Diencephalon (tissue), 1 donor: Measurements from ENCODE around the gene PTAFR. TPM values are rescaled to one million over a fixed set of nuclear protein-coding genes. Genes with fewer than 3 reads are reported as not detected.

Source experiments
- small RNA-seq: library from RNA; depleted of rRNA; stranded (forward); fragments of <200 nt; gene quantifications from one replicate; pipeline ENCODE3, GENCODE V24; 2014
- total RNA-seq: library from RNA; depleted of rRNA; stranded (reverse); fragments of >200 nt; gene quantifications from one replicate; pipeline ENCODE4 v1.2.3, GENCODE V29; 2014

PTAFR gene
- total RNA-seq = 3.5 TPM

GRCh38 chr1:28176492-28177470 lies at the start of gene PTAFR:
Gene PTAFR, minus strand, starts transcription at chr1:28176690. Its CDS starts 25,669 bp downstream, at chr1:28151021.

Small RNA genes within 50 kb of the gene (small RNA-seq; reads per million reads assigned to genes)
- gene RNU6-176P = not detected

Other genes starting within 250 kb of the PTAFR start
- gene SMPDL3B, start 241.7 kb downstream of the PTAFR start, total RNA-seq = 2.3 TPM
- gene XKR8, start 216.7 kb downstream of the PTAFR start, total RNA-seq = 2.8 TPM
- 15.5 TPM for gene EYA3, start 88.1 kb downstream of the PTAFR start, total RNA-seq
- 57.9 TPM for gene DNAJC8, start 56.3 kb upstream of the PTAFR start, total RNA-seq
- gene ATP5IF1, start 59.4 kb upstream of the PTAFR start, total RNA-seq = 104 TPM
- gene SESN2, start 82.8 kb upstream of the PTAFR start, total RNA-seq = 4.4 TPM
- gene MED18, start 152.3 kb upstream of the PTAFR start, total RNA-seq = 14.8 TPM
- gene PHACTR4, start 193.1 kb upstream of the PTAFR start, total RNA-seq = 7.4 TPM